GM12878 (cell line): ENCODE measurements around the gene MAGI2. TPM values are rescaled to one million over a fixed set of nuclear protein-coding genes. Genes with fewer than 3 reads are reported as not detected.

Experiments used
- ATAC-seq: fragments of 200-7000 bp; cut with Tn5 transposase; 3 replicates; pipeline ENCODE4 v1.9.1; 2020; ENCODE audit warnings: mild to moderate bottlenecking, moderate library complexity
- BruUV-seq: library from RNA; stranded (reverse); fragments of 400-500 nt; replicated peaks from 2 replicates; lab custom pipeline; 2021; lab: Mats Ljungman, UMichigan
- CTCF ChIA-PET: fragments of 300-600 bp; sonication (Branson Sonifier 250); formaldehyde crosslinking; extraction: SDS; loops from one replicate; lab custom pipeline; 2021; ENCODE audit warnings: inconsistent platforms; lab: Yijun Ruan, JAX
- POLR2A ChIA-PET: fragments of 350-600 bp; formaldehyde crosslinking; extraction: SDS; loops from one replicate; lab custom pipeline; 2021; ENCODE audit warnings: inconsistent platforms; lab: Charles Lee
- RAD21 ChIA-PET: fragments of 300-600 bp; sonication (Branson Sonifier 250); formaldehyde crosslinking; loops from one replicate; lab custom pipeline; 2023; ENCODE audit warnings: antibody characterized with exemption; ENCODE audit not compliant: unreplicated experiment; lab: Charles Lee
- SMC1A ChIA-PET: fragments of 300-600 bp; sonication (Branson Sonifier 250); formaldehyde crosslinking; loops from one replicate; lab custom pipeline; 2023; ENCODE audit not compliant: unreplicated experiment, uncharacterized antibody; lab: Charles Lee
- DNase-seq: peaks from one replicate; pipeline ENCODE4 v3.0.0-alpha.2; 2011; ENCODE audit warnings: low read depth, low spot score
- FAIRE-seq: peaks from 3 replicates; lab custom pipeline; 2011; peaks lifted over from hg19 to GRCh38; lab: Jason Lieb, UNC
- H2AFZ ChIP-seq: 2 replicates; pipeline ENCODE4 v1.6.0; 2011; ENCODE audit warnings: low read depth, low read length, control low read depth; ENCODE audit not compliant: control insufficient read depth
- H3K27ac ChIP-seq: 2 replicates; pipeline ENCODE4 v1.5.1; 2011; ENCODE audit warnings: control low read depth; ENCODE audit not compliant: control insufficient read depth, insufficient read depth
- H3K27me3 ChIP-seq, 2 experiments: replicated peaks in 1 of 2; 2 replicates each; pipeline versions ENCODE4 v1.6.0 to v1.6.1; 2011; ENCODE audit warnings: low read length in 1 of 2; ENCODE audit not compliant: control insufficient read depth in 2 of 2, insufficient read depth in 2 of 2
- H3K36me3 ChIP-seq, 2 experiments: 2 replicates each; pipeline ENCODE4 v1.5.1; 2011; ENCODE audit warnings: low read length in 1 of 2; ENCODE audit not compliant: control insufficient read depth in 2 of 2, insufficient read depth in 2 of 2
- H3K4me1 ChIP-seq: 2 replicates; pipeline ENCODE4 v1.6.1; 2011; ENCODE audit warnings: mild to moderate bottlenecking, low read length, moderate library complexity, mixed read lengths; ENCODE audit not compliant: control insufficient read depth, insufficient read depth
- H3K4me2 ChIP-seq: 2 replicates; pipeline ENCODE4 v1.6.0; 2011; ENCODE audit warnings: control low read depth; ENCODE audit not compliant: control insufficient read depth, insufficient read depth
- H3K4me3 ChIP-seq: fragments of 200-600 bp; sonication (generic); 2 replicates; pipeline ENCODE4 v1.5.1; 2016
- H3K79me2 ChIP-seq: 2 replicates; pipeline ENCODE4 v1.6.0; 2011; ENCODE audit warnings: low read length; ENCODE audit not compliant: control insufficient read depth, insufficient read depth
- H3K9ac ChIP-seq: 2 replicates; pipeline ENCODE4 v1.8.0; 2011; ENCODE audit warnings: low read length, control low read depth, mixed read lengths; ENCODE audit not compliant: control insufficient read depth, insufficient read depth
- H3K9me3 ChIP-seq: replicated peaks from 3 replicates; pipeline ENCODE4 v1.5.1; 2011; ENCODE audit warnings: mild to moderate bottlenecking, low read length; ENCODE audit not compliant: control insufficient read depth, insufficient read depth
- H4K20me1 ChIP-seq: 2 replicates; pipeline ENCODE4 v1.6.0; 2011; ENCODE audit not compliant: control insufficient read depth, insufficient read depth
- ATF2 ChIP-seq: IDR thresholded peaks from 2 replicates; pipeline ENCODE4 v1.6.1; 2012; ENCODE audit warnings: low read length, inconsistent platforms
- BCL3 ChIP-seq: IDR thresholded peaks from 2 replicates; pipeline ENCODE4 v1.6.1; 2011; ENCODE audit warnings: borderline replicate concordance, low read depth, mild to moderate bottlenecking, moderate library complexity, low read length; ENCODE audit not compliant: insufficient read depth, poor library complexity, severe bottlenecking
- CHD1 ChIP-seq: IDR thresholded peaks from 2 replicates; pipeline ENCODE4 v1.6.1; 2012; ENCODE audit warnings: low read depth, low read length, improper control_type of control experiment
- E4F1 ChIP-seq: fragments of 450-650 bp; IDR thresholded peaks from 2 replicates; pipeline ENCODE4 v1.6.1; 2018; ENCODE audit warnings: borderline replicate concordance, mild to moderate bottlenecking; ENCODE audit not compliant: partially characterized antibody
- FOXM1 ChIP-seq: IDR thresholded peaks from 2 replicates; pipeline ENCODE4 v1.6.1; 2012; ENCODE audit warnings: low read depth, mild to moderate bottlenecking, inconsistent platforms, low read length, moderate library complexity
- MYB ChIP-seq: fragments of 150-350 bp; IDR thresholded peaks from 2 replicates; pipeline ENCODE4 v1.6.1; 2014; ENCODE audit warnings: mild to moderate bottlenecking, low read depth, low read length, borderline replicate concordance
- NR2C1 ChIP-seq: fragments of 450-650 bp; IDR thresholded peaks from 2 replicates; pipeline ENCODE4 v1.6.1; 2017; ENCODE audit warnings: antibody characterized with exemption, mild to moderate bottlenecking, moderate library complexity
- NRF1 ChIP-seq: conservative IDR thresholded peaks from 2 replicates; pipeline ENCODE4 v1.6.1; 2011; ENCODE audit warnings: mild to moderate bottlenecking, low read depth, low read length, improper control_type of control experiment
- PBX3 ChIP-seq: IDR thresholded peaks from 2 replicates; pipeline ENCODE4 v1.6.1; 2011; ENCODE audit warnings: mild to moderate bottlenecking, low read depth, low read length, moderate library complexity; ENCODE audit not compliant: insufficient replicate concordance
- STAT3 ChIP-seq: IDR thresholded peaks from 2 replicates; pipeline ENCODE4 v1.6.1; 2011; ENCODE audit warnings: low read depth, low read length, improper control_type of control experiment
- ZNF622 ChIP-seq: fragments of 450-650 bp; IDR thresholded peaks from 2 replicates; pipeline ENCODE4 v1.6.1; 2017; ENCODE audit warnings: mild to moderate bottlenecking, inconsistent platforms
- WGBS: methylation state at CpG from one replicate; pipeline ENCODE4 v1.1.6; 2016; ENCODE audit warnings: low lambda C conversion rate; ENCODE audit not compliant: insufficient replicate concordance, insufficient coverage; ENCODE audit errors: missing lambda C conversion rate; 5-methylcytosine and 5-hydroxymethylcytosine counted together
- in situ Hi-C: fragments of 300-500 bp; cut with MboI; formaldehyde crosslinking; loops from 9 replicates; pipeline ENCODE4 v1.14.3; 2018; ENCODE audit warnings: mixed read lengths
- intact Hi-C: fragments of 100-400 bp; cut with micrococcal nuclease; formaldehyde crosslinking; loops from one replicate; pipeline ENCODE4 v1.14.2; 2022; ENCODE audit not compliant: unreplicated experiment
- polyA plus RNA-seq, 11 experiments: library from polyadenylated mRNA; depleted of rRNA in 4 of 11; unstranded in 6 of 11; stranded (reverse) in 5 of 11; fragments of >200 nt; fragmentation: Nextera tagmentation in 4 of 11; fragmentation: Illumina TruSeq in 1 of 11; extraction: Ambion mirVana in 4 of 11; extraction: Trizol in 1 of 11; gene quantifications; 1 replicate in 1 of 11; 2 replicates in 10 of 11; pipeline versions ENCODE4 v1.2.1 to v1.2.3, GENCODE V29; 2011 to 2016; ENCODE audit warnings: inconsistent platforms in 2 of 11, missing spikeins in 2 of 11, low read depth in 1 of 11
- total RNA-seq, 4 experiments: library from RNA; depleted of rRNA in 3 of 4; stranded (reverse); fragments of >200 nt in 3 of 4; fragmentation: Illumina TruSeq in 1 of 4; extraction: Trizol in 1 of 4; gene quantifications; 2 replicates each; pipeline versions ENCODE4 v1.2.1 to v1.2.3, GENCODE V29; 2013 to 2021

Gene MAGI2
- total and polyA plus RNA-seq, 10 of the 15 experiments (the other 5 are each of a cell fraction or from before 2014, with no cell fraction given), result 0.01 to 0.31 (median 0.05) TPM; not detected in 2

- FAIRE-seq, result no peak
- no peak overlapping the region for H3K4me2 ChIP-seq
- RAD21 ChIA-PET, result no interaction called here
Observed at GRCh38 chr7:77985974-77986339, 1467.5 kb downstream of the MAGI2 start.

More at GRCh38 chr7:77985974-77986339, 1467.5 kb downstream of the MAGI2 start:
- no peak overlapping the region for H3K27ac ChIP-seq
- CTCF ChIA-PET, result interaction anchor here (1.1 kb wide), 1 partner anchor 28 kb away, joined by 3 read pairs; no protein-coding TSS in a partner anchor
- no peak overlapping the region for H3K4me3 ChIP-seq
- H3K27me3 ChIP-seq, result no peaks in the 10 kb centered on the region; a peak in 1 of 4 replicates
- H3K4me1 ChIP-seq, result no peaks in the 10 kb centered on the region
- BruUV-seq, result no TSS peak
- no peaks in the 10 kb centered on the region for H3K9me3 ChIP-seq
- in situ Hi-C loops (no loop called here), intact Hi-C loops (no loop called here)
- no peak overlapping the region for H3K9ac ChIP-seq
- no peaks in the 10 kb centered on the region for H3K79me2 ChIP-seq
- no peaks in the 10 kb centered on the region for H3K36me3 ChIP-seq
- TF ChIP-seq PBX3 (no peak), E4F1 (no peak), NRF1 (no peak), FOXM1 (no peak), BCL3 (no peak), STAT3 (no peak), CHD1 (no peak), ZNF622 (no peak), ATF2 (no peak), NR2C1 (no peak), MYB (no peak)
- ATAC-seq, result no peak
- SMC1A ChIA-PET, result no interaction called here
- no peaks in the 10 kb centered on the region for H4K20me1 ChIP-seq
- DNase-seq, result no peak
- WGBS, result 66% methylated on average over 3 of the region's 3 CpGs
- POLR2A ChIA-PET, result no interaction called here
- no peak overlapping the region for H2AFZ ChIP-seq
